ENCODE results near the gene ZIK1.

DNA sequence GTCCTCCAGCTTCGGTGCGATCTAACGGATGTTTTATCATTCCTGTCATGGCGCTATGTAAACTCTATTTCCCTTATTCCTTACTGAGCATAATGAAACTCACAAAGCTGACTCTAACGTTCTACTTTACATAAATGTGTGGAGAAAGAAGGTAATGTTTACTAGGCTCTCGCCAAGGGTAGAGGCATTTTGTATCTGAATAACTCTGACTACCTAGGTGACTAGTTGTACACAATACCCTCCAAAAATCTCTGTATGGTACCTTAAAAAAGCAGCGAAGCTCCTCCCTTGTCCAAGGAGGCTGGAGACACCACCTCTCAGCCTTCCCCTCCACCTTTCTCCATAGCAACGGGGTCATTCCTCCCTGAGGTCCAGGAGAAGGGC is 15.4 kb downstream of the ZIK1 start:
- TF ChIP-seq, protein P1, sequence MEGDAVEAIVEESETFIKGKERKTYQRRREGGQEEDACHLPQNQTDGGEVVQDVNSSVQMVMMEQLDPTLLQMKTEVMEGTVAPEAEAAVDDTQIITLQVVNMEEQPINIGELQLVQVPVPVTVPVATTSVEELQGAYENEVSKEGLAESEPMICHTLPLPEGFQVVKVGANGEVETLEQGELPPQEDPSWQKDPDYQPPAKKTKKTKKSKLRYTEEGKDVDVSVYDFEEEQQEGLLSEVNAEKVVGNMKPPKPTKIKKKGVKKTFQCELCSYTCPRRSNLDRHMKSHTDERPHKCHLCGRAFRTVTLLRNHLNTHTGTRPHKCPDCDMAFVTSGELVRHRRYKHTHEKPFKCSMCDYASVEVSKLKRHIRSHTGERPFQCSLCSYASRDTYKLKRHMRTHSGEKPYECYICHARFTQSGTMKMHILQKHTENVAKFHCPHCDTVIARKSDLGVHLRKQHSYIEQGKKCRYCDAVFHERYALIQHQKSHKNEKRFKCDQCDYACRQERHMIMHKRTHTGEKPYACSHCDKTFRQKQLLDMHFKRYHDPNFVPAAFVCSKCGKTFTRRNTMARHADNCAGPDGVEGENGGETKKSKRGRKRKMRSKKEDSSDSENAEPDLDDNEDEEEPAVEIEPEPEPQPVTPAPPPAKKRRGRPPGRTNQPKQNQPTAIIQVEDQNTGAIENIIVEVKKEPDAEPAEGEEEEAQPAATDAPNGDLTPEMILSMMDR (conservative IDR thresholded peaks at IDR 0.05 in 1 of 2, IDR thresholded peaks at IDR 0.05 in 1 of 2; ENCODE audit: extremely low read depth in 1 of 2, insufficient read depth in 1 of 2, low read depth in 1 of 2, low read length in 2 of 2): no peak
- TF ChIP-seq EZH2 (IDR thresholded peaks at IDR 0.05; ENCODE audit: borderline replicate concordance, low read length): no peak

Measured in mammary epithelial cell (primary cell).